NCI-H1105 treated with DMSO at 0.1 percent for 48 hours (cell line): Measurements from ENCODE around the gene MACC1.

Experiments used
- DNase-seq: peaks from one replicate; lab custom pipeline; 2025; lab: John Stamatoyannopoulos, UW

The MACC1 gene

GRCh38 chr7:20229646-20230500 is 12.7 kb upstream of the MACC1 start:
- DNase-seq: no peak

GRCh38 chr7:20229081-20229480 is 11.9 kb upstream of the MACC1 start:
- no peak for DNase-seq

DNA sequence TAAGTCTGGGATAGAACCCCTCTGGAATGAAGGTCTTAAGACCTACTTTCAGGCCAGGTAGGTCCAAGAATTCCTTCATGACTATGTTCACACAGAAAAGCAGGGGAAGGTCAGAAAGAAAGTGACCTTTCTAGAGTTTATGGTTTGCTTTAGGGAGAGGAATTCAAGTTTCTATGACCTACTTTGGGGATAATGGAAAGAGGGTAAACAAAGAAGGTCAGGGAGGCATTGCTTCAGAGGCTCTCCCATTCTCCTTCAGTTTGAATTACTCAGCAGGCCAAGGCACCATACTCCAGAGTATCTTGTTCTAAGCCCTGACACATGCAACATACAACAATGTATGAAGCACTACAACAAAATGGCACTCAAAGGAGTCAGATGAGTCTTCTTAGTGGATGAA is 11.5 kb upstream of the MACC1 start:
- no peak for DNase-seq

DNA sequence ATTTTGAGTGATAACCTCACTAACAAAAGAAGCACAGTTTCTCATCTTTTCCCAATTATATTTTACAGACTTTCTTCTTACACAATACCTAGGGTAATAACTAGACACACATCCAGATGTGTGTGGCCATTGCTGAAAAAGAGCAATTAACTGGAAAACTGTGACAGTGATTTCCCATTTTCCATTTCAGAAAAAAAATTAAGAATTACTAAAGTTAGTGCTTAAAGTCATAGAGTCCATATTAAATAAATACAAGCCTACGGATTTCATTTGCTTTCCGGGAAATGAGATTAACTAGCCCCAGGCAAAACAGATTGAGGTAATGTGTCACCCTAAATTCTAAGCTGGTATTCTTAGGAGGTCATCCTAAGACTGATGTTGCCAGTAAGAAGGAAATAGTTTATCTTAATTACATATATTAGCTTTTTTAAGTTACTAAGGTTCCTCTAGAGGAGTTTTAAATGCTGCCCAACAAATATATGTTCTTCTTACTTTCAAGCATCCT is 10.2 kb upstream of the MACC1 start:
- no peak for DNase-seq

GRCh38 chr7:20226860-20227259 is 9.7 kb upstream of the MACC1 start:
- DNase-seq: no peak

GRCh38 chr7:20225384-20225783 is 8.2 kb upstream of the MACC1 start:
- no peak for DNase-seq

- no peak for DNase-seq
Observed at GRCh38 chr7:20224025-20224424, 6.8 kb upstream of the MACC1 start.

- no peak for DNase-seq
Observed at GRCh38 chr7:20223356-20223755, 6.2 kb upstream of the MACC1 start.

- no peak for DNase-seq
Observed at GRCh38 chr7:20222219-20222828, 5.1 kb upstream of the MACC1 start.

DNA sequence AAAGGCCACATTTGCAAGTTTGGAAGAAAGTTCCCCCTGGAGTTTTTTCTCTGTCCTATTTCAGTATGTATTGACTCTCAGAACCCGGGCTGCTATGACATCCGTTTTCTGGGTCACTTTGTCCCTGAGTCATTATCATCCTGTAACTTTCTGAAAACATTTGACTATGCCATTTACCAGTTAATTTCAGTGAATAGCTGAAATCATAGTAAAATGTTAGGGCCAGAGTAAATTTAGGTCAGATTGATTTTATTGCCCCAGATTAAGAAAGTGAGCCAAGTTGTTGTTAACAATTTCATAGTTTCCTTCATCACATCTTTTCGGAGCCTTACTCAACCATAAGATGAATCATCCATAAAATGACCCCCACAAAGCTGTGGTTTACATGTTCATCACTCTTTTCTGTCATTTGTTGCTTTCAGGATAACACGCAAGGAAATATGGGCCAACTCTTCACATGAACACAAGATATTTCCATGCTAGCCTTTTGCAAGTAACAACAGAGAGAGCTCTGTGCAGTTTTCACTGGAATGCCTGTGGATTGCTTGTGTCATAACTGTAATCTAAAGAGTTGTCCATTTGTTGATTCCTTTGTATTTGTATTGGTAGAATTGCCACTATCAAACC is 3.9 kb upstream of the MACC1 start:
- DNase-seq: no peak

GRCh38 chr7:20220293-20220761 is 3.1 kb upstream of the MACC1 start:
- no peak for DNase-seq

- peak; percentile 29 for DNase-seq
Observed at GRCh38 chr7:20219446-20220292, 2.5 kb upstream of the MACC1 start.

GRCh38 chr7:20219062-20219445 is 1.9 kb upstream of the MACC1 start:
- no peak for DNase-seq

DNA sequence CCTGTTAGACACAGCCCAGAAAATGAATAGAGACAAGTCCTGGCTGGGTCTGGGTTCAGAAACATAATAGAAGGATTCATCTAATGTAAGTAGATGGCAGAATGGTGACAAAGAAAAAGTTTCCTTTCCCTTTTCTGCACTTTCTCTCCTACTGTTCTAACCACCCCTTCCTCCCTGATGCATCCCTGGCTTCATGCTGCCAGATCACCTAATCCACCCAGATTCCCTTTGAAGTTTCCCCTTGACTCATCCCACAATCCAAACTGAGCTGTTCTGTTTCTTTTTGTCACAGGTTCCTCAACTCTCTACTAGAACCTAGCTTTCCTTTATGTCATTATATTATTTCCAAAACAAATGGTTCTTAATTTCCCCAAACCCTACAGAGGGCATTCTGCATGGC is 1.1 kb upstream of the MACC1 start:
- DNase-seq: no peak

DNA sequence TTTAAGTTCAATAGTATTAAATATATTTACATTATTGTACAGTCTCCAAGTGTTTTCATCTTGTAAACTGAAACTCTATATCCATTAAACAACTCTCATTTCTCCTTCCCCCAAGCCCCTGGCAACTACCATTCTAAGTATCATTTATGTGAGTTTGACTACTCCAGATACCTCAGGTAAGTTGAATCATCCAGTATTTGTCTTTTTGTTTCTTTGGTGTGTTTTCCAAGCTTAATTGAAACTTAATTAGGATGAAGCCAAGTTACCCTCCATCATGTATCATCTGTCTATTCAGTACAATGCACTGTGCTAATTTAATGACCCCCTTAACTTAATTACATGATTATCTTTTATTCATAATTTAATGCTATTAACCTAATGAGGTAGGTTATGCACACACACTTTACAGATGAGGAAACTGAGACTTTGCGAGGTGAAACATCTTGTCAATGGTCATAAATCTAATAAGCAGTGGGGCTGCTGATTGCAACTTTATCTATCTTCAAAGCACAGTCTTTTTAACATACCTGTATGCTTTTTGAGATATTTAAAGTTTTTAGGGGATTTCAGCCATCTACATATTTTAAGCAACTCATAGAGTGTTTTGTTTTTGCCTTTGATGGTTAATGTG is 663 bp downstream of the MACC1 start:
- peak; percentile 21 for DNase-seq

GRCh38 chr7:20214921-20215669 is 2.1 kb downstream of the MACC1 start:
- no peak for DNase-seq

- no peak for DNase-seq
Observed at GRCh38 chr7:20214132-20214531, 3.1 kb downstream of the MACC1 start.

DNA sequence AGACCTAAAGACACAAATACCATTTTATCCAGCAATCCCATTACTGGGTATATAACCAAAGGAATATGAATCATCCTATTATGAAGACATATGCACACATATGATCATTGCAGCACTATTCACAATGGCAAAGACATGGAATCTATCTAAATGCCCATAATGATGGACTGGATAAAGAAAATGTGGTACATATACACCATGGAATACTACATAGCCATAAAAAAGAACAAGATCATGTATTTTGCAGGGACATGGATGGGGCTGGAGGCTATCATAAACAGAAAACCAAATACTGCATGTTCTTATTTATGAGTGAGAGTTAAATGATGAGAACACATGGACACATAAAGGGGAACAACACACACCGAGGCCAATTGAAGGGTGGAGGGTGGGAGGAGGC is 3.8 kb downstream of the MACC1 start:
- no peak for DNase-seq

DNA sequence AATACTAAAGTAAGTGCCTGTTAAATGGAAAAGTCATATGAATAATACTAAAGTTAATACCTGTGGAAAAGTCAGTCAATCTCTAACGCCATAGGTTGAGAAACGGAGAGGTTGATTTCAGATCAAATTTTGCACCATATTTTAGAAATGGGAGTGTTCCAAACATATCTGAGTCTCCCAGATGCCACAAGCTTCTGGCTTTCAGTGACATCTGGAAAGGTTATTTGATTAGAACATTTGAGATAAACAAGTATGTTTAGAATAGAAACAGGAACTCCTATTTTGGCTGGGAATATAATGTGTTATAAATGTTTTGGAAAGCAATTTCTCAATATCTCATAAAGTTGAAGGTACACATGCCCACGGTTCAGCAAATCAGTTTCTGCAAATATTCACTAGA is 5.8 kb downstream of the MACC1 start:
- no peak for DNase-seq

DNA sequence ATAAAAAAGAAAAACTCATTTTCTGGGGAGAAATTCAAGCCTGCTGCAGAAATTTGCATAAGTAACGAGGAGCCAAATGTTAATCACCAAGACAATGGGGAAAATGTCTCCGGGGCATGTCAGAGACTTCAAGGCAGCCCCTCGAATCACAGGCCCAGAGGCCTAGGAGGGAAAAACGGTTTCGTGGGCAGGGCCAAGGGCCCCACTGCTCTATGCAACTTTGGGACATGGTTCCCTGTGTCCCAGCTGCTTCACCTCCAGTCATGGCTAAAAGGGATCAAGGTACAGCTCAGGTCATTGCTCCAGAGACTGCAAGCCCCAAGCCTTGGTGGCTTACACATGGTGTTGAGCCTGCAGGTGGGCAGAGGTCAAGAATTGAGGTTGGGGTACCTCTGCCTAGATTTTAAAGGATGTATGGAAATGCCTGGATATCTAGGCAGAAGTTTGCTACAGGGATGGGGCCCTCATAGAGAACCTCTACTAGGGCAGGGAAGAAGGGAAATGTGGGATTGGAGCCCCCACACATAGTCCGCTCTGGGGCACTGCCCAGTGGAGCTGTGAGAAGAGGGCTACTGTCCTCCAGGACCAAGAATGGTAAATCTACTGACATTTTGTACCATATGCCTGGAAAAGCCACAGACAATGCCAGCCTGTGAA is 8.4 kb downstream of the MACC1 start:
- no peak for DNase-seq
